CD14-positive monocyte (primary cell): ENCODE results near the gene ASTN2. TPM values are rescaled to one million over a fixed set of nuclear protein-coding genes. Genes with fewer than 3 reads are reported as not detected.

Experiments used
- DNase-seq, 3 donors: peaks; one replicate each; pipeline ENCODE4 v3.0.0-alpha.2; 2011 to 2022
- H2AFZ ChIP-seq: 2 replicates; pipeline ENCODE4 v1.6.0; 2012; ENCODE audit warnings: mild to moderate bottlenecking, low read depth, low read length, inconsistent platforms; ENCODE audit not compliant: insufficient read depth, poor library complexity, severe bottlenecking
- H3K27ac ChIP-seq, 2 donors: 1 replicate in 1 of 2; 2 replicates in 1 of 2; pipeline ENCODE4 v1.5.1; 2012 to 2013; ENCODE audit warnings: low read length in 2 of 2, control low read depth in 1 of 2, inconsistent platforms in 1 of 2, low read depth in 1 of 2, mild to moderate bottlenecking in 1 of 2
- H3K27me3 ChIP-seq, 2 donors: one replicate each; pipeline versions ENCODE4 v1.6.0 to v1.6.1; 2011 to 2013; ENCODE audit warnings: low read length in 2 of 2; ENCODE audit not compliant: control insufficient read depth in 2 of 2, insufficient read depth in 2 of 2
- H3K36me3 ChIP-seq, 2 donors: replicated peaks in 1 of 2; 1 replicate in 1 of 2; 2 replicates in 1 of 2; pipeline versions ENCODE4 v1.5.1 to v1.6.1; 2012 to 2013; ENCODE audit warnings: low read length in 2 of 2, control low read depth in 1 of 2, inconsistent platforms in 1 of 2, mild to moderate bottlenecking in 1 of 2; ENCODE audit not compliant: insufficient read depth in 2 of 2, control insufficient read depth in 1 of 2
- H3K4me1 ChIP-seq, 2 donors: 1 replicate in 1 of 2; 2 replicates in 1 of 2; pipeline versions ENCODE4 v1.5.1 to v1.6.1; 2012 to 2013; ENCODE audit warnings: low read length in 2 of 2, control low read depth in 1 of 2, inconsistent platforms in 1 of 2, mild to moderate bottlenecking in 1 of 2, moderate library complexity in 1 of 2; ENCODE audit not compliant: insufficient read depth in 2 of 2, control insufficient read depth in 1 of 2
- H3K4me2 ChIP-seq: replicated peaks from 2 replicates; pipeline ENCODE3; 2012; ENCODE audit warnings: low read length, moderate library complexity, mild to moderate bottlenecking; ENCODE audit not compliant: poor library complexity, severe bottlenecking; ENCODE audit errors: extremely low read depth
- H3K4me3 ChIP-seq, 3 experiments: fragments of 200-600 bp in 1 of 3; sonication (generic) in 1 of 3; replicated peaks in 1 of 3; 1 replicate in 2 of 3; 2 replicates in 1 of 3; pipeline ENCODE4 v1.5.1; 2011 to 2013; ENCODE audit warnings: low read length in 3 of 3, mild to moderate bottlenecking in 3 of 3, control low read depth in 2 of 3, low read depth in 2 of 3, inconsistent platforms in 1 of 3, moderate library complexity in 1 of 3
- H3K79me2 ChIP-seq: 2 replicates; pipeline ENCODE4 v1.6.0; 2012; ENCODE audit warnings: mild to moderate bottlenecking, control low read depth, inconsistent platforms, low read length, moderate library complexity; ENCODE audit not compliant: insufficient read depth
- H3K9ac ChIP-seq: 2 replicates; pipeline ENCODE4 v1.6.0; 2017; ENCODE audit warnings: low read length, mild to moderate bottlenecking; ENCODE audit not compliant: insufficient read depth, poor library complexity, severe bottlenecking
- H3K9me3 ChIP-seq, 2 donors: replicated peaks in 1 of 2; 1 replicate in 1 of 2; 2 replicates in 1 of 2; pipeline versions ENCODE4 v1.5.1 to v1.6.1; 2012 to 2013; ENCODE audit warnings: low read length in 2 of 2, control low read depth in 1 of 2; ENCODE audit not compliant: control insufficient read depth in 1 of 2, insufficient read depth in 1 of 2
- H4K20me1 ChIP-seq: 2 replicates; pipeline ENCODE4 v1.6.0; 2012; ENCODE audit warnings: mild to moderate bottlenecking, low read length, control low read depth, moderate library complexity; ENCODE audit not compliant: insufficient read depth
- H3K27ac Mint-ChIP-seq, 7 donors: one replicate each; pipeline ENCODE4 v1.8.0; 2020; ENCODE audit warnings: mild to moderate bottlenecking in 7 of 7, mixed read lengths in 7 of 7, moderate library complexity in 6 of 7, inconsistent platforms in 2 of 7
- H3K27me3 Mint-ChIP-seq, 3 donors: one replicate each; pipeline ENCODE4 v1.8.0; 2021 to 2022; ENCODE audit warnings: low read depth in 3 of 3, mild to moderate bottlenecking in 3 of 3, mixed read lengths in 3 of 3, moderate library complexity in 3 of 3, inconsistent platforms in 1 of 3
- H3K36me3 Mint-ChIP-seq, 2 donors: one replicate each; pipeline ENCODE4 v1.8.0; 2020; ENCODE audit warnings: mixed read lengths in 2 of 2, inconsistent platforms in 1 of 2, mild to moderate bottlenecking in 1 of 2
- H3K4me1 Mint-ChIP-seq: one replicate; pipeline ENCODE4 v1.8.0; 2020; ENCODE audit warnings: mild to moderate bottlenecking, mixed read lengths
- H3K4me3 Mint-ChIP-seq, 2 donors: one replicate each; pipeline ENCODE4 v1.8.0; 2020; ENCODE audit warnings: mild to moderate bottlenecking in 2 of 2, mixed read lengths in 2 of 2, moderate library complexity in 1 of 2
- H3K9me3 Mint-ChIP-seq, 7 donors: one replicate each; pipeline ENCODE4 v1.8.0; 2020 to 2022; ENCODE audit warnings: mixed read lengths in 7 of 7, mild to moderate bottlenecking in 6 of 7, moderate library complexity in 6 of 7, inconsistent platforms in 2 of 7
- WGBS: methylation state at CpG from one replicate; pipeline ENCODE4 v1.1.5; 2013; ENCODE audit warnings: missing lambda C conversion rate; ENCODE audit not compliant: insufficient coverage; 5-methylcytosine and 5-hydroxymethylcytosine counted together
- intact Hi-C, 2 donors: fragments of 100-400 bp; cut with micrococcal nuclease; formaldehyde crosslinking; loops; one replicate each; pipeline versions ENCODE4 v1.15.0 to v1.15.1; 2023
- polyA plus RNA-seq, 3 donors: library from polyadenylated mRNA; depleted of rRNA in 1 of 3; unstranded in 2 of 3; stranded (reverse) in 1 of 3; fragments of 300-500 nt in 2 of 3; fragments of >200 nt in 1 of 3; fragmentation: Illumina TruSeq in 2 of 3; gene quantifications; 1 replicate in 2 of 3; 2 replicates in 1 of 3; pipeline ENCODE4 v1.2.3, GENCODE V29; 2012 to 2021
- TF ChIP-seq, protein P1 (sequence below): fragments of 200-600 bp; IDR thresholded peaks from one replicate; pipeline ENCODE4 v1.8.0; 2022; ENCODE audit warnings: antibody characterized with exemption, mild to moderate bottlenecking

ASTN2 gene
- polyA plus RNA-seq, 3 donors, result not detected

GRCh38 chr9:117104716-117105495 is 310.0 kb downstream of the ASTN2 start:
- Mint-ChIP-seq H3K27ac (no peak overlapping the region), H3K27me3 (peaks cover 0 to 1% (median 0%) of the 10 kb centered on the region in 3 donors), H3K4me3 (no peak overlapping the region), H3K36me3 (no peaks in the 10 kb centered on the region), H3K9me3 (peaks cover 0 to 6% (median 2%) of the 10 kb centered on the region in 7 donors), H3K4me1 (no peaks in the 10 kb centered on the region)
- intact Hi-C loops, result no loop called here
- no peak overlapping the region for H3K4me3 ChIP-seq
- H3K9me3 ChIP-seq, result no peaks in the 10 kb centered on the region
- TF ChIP-seq, protein P1, sequence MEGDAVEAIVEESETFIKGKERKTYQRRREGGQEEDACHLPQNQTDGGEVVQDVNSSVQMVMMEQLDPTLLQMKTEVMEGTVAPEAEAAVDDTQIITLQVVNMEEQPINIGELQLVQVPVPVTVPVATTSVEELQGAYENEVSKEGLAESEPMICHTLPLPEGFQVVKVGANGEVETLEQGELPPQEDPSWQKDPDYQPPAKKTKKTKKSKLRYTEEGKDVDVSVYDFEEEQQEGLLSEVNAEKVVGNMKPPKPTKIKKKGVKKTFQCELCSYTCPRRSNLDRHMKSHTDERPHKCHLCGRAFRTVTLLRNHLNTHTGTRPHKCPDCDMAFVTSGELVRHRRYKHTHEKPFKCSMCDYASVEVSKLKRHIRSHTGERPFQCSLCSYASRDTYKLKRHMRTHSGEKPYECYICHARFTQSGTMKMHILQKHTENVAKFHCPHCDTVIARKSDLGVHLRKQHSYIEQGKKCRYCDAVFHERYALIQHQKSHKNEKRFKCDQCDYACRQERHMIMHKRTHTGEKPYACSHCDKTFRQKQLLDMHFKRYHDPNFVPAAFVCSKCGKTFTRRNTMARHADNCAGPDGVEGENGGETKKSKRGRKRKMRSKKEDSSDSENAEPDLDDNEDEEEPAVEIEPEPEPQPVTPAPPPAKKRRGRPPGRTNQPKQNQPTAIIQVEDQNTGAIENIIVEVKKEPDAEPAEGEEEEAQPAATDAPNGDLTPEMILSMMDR, result no peak
- no peaks in the 10 kb centered on the region for H3K36me3 ChIP-seq
- H3K27me3 ChIP-seq, result no peaks in the 10 kb centered on the region
- no peaks in the 10 kb centered on the region for H3K4me1 ChIP-seq
- no peak for DNase-seq
- WGBS, result 60% methylated on average over 1 of the region's 8 CpGs
- no peak overlapping the region for H3K4me2 ChIP-seq
- H3K27ac ChIP-seq, result no peak overlapping the region
- H2AFZ ChIP-seq, result no peak overlapping the region
- no peak overlapping the region for H3K9ac ChIP-seq
- no peaks in the 10 kb centered on the region for H4K20me1 ChIP-seq
- no peaks in the 10 kb centered on the region for H3K79me2 ChIP-seq

DNA sequence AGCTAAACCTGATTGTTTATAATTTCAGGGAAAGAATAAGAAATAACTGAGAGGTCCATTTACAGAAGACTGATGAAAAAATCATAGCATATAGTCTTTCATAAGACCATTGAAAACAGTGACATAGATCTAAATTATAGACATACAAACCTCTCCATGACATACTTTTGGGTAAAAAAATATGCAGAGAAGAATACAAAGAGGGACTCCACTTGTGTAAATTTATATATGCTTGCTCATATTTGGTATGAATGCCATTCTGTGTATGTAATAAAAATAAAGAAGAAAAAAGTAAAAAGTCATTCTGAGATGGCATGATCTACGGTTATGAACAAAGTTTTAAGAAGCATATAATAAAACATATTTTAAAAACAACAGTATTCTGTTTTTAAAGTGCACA is 310.7 kb downstream of the ASTN2 start:
- no peak overlapping the region for H2AFZ ChIP-seq
- H4K20me1 ChIP-seq, result no peaks in the 10 kb centered on the region
- Mint-ChIP-seq H3K27me3 (peaks cover 0 to 1% (median 0%) of the 10 kb centered on the region in 3 donors), H3K4me3 (no peak overlapping the region), H3K36me3 (no peaks in the 10 kb centered on the region), H3K27ac (no peak overlapping the region), H3K4me1 (no peaks in the 10 kb centered on the region), H3K9me3 (peaks cover 0 to 6% (median 2%) of the 10 kb centered on the region in 7 donors)
- H3K4me3 ChIP-seq, result no peak overlapping the region
- H3K9ac ChIP-seq, result no peak overlapping the region
- no peak for DNase-seq
- H3K36me3 ChIP-seq, result no peaks in the 10 kb centered on the region
- no peak overlapping the region for H3K27ac ChIP-seq
- TF ChIP-seq, protein P1, result no peak
- no peaks in the 10 kb centered on the region for H3K4me1 ChIP-seq
- no CpG with 5 or more reads among the region's 1 CpG for WGBS
- no peaks in the 10 kb centered on the region for H3K27me3 ChIP-seq
- H3K9me3 ChIP-seq, result no peaks in the 10 kb centered on the region
- H3K79me2 ChIP-seq, result no peaks in the 10 kb centered on the region
- intact Hi-C loops, result no loop called here
- no peak overlapping the region for H3K4me2 ChIP-seq
